ENCODE data around the gene MRPS7. TPM values are rescaled to one million over a fixed set of nuclear protein-coding genes. Genes with fewer than 3 reads are reported as not detected.

The MRPS7 gene
- total RNA-seq, 2 donors from 2014 or later: 40.8 to 45.3 TPM

DNA sequence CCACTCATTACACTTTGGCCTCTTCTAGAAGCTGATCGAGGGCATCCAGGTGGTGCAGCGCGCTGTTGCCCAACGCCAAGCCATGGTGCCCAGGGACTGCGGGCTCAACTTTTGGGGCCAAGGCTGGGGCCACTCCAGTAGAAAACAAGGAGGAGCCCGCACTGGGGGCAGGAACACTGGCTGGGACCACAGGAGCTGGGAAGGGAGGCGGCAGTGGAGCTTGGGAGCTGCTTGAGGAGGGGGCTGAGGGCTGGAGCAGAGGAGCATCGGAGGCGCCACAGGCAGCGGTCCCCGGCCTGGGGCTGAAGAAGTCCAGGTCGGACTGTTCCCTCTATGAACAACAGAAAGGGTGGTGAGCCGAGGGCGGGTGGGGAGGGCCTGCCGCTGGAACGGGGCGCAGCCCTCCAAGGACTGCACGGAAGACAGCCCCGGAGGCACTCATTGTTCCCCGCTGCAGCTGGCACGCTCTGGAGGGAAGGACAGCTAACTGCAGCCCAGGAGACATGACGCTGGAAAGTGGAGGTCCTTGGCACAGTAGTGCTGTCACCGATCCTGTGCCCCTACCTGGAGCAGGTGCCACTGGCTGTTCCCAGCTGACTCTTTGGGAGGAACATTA lies 21.8 kb upstream of the MRPS7 start:
- H3K27me3 ChIP-seq (replicated peaks; ENCODE audit: insufficient read depth): no peaks in the 10 kb centered on the region
- no peak for DNase-seq (ENCODE audit: low spot score)
- H3K9me3 ChIP-seq: no peaks in the 10 kb centered on the region
- peaks cover 18 to 35% of the 10 kb centered on the region in 2 donors for H3K36me3 ChIP-seq
- WGBS: 81% methylated on average over 23 of the region's 23 CpGs
- no peaks in the 10 kb centered on the region for H3K4me1 ChIP-seq (replicated peaks)
- TF ChIP-seq POLR2AphosphoS5 (IDR thresholded peaks at IDR 0.05): no peak
- no peak for TF ChIP-seq POLR2A (IDR thresholded peaks at IDR 0.05)
- intact Hi-C loops (cut with DNase I): no loop called here
- H3K4me3 ChIP-seq: no peak overlapping the region
- no peak overlapping the region for H3K27ac ChIP-seq

GRCh38 chr17:75240394-75241142 lies 21.1 kb upstream of the MRPS7 start:
- no peak for DNase-seq (ENCODE audit: low spot score)
- H3K27ac ChIP-seq: no peak overlapping the region
- no peaks in the 10 kb centered on the region for H3K27me3 ChIP-seq (replicated peaks; ENCODE audit: insufficient read depth)
- TF ChIP-seq POLR2AphosphoS5 (IDR thresholded peaks at IDR 0.05): no peak
- TF ChIP-seq, protein P1, sequence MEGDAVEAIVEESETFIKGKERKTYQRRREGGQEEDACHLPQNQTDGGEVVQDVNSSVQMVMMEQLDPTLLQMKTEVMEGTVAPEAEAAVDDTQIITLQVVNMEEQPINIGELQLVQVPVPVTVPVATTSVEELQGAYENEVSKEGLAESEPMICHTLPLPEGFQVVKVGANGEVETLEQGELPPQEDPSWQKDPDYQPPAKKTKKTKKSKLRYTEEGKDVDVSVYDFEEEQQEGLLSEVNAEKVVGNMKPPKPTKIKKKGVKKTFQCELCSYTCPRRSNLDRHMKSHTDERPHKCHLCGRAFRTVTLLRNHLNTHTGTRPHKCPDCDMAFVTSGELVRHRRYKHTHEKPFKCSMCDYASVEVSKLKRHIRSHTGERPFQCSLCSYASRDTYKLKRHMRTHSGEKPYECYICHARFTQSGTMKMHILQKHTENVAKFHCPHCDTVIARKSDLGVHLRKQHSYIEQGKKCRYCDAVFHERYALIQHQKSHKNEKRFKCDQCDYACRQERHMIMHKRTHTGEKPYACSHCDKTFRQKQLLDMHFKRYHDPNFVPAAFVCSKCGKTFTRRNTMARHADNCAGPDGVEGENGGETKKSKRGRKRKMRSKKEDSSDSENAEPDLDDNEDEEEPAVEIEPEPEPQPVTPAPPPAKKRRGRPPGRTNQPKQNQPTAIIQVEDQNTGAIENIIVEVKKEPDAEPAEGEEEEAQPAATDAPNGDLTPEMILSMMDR (IDR thresholded peaks at IDR 0.05): peak in 3 of 4 experiments; percentile 3 to 45 (median 28)
- intact Hi-C loops (cut with DNase I): no loop called here
- H3K4me3 ChIP-seq: no peak overlapping the region
- peaks cover 18 to 29% of the 10 kb centered on the region in 2 donors for H3K36me3 ChIP-seq
- no peaks in the 10 kb centered on the region for H3K9me3 ChIP-seq
- no peaks in the 10 kb centered on the region for H3K4me1 ChIP-seq (replicated peaks)
- 62% methylated on average over 19 of the region's 23 CpGs for WGBS

DNA sequence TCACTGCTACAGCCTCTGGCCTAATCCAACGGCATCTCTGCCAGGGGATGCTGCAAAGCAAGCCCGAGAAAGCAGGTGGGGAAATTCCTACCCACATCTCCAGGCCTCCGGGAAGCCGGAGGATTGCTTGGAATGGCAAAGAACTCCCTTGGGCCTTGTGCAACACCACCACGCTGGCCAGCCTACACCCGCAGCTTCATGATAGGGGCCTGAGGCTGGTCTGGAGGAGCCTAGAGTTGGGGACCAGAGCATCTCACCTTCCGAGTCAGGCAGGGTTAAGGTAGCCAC lies 20.6 kb upstream of the MRPS7 start:
- Histone ChIP-seq H3K9me3 (no peaks in the 10 kb centered on the region), H3K27me3 (replicated peaks; ENCODE audit: insufficient read depth) (no peaks in the 10 kb centered on the region), H3K4me3 (no peak overlapping the region), H3K4me1 (replicated peaks) (no peaks in the 10 kb centered on the region), H3K36me3 (peaks cover 18 to 34% of the 10 kb centered on the region in 2 donors), H3K27ac (no peak overlapping the region)
- DNase-seq (ENCODE audit: low spot score): no peak
- TF ChIP-seq POLR2A (IDR thresholded peaks at IDR 0.05) (no peak), POLR2AphosphoS5 (IDR thresholded peaks at IDR 0.05) (no peak)
- TF ChIP-seq, protein P1 (IDR thresholded peaks at IDR 0.05): no peak
- intact Hi-C loops (cut with DNase I): no loop called here
- WGBS: 89% methylated on average over 6 of the region's 7 CpGs

DNA sequence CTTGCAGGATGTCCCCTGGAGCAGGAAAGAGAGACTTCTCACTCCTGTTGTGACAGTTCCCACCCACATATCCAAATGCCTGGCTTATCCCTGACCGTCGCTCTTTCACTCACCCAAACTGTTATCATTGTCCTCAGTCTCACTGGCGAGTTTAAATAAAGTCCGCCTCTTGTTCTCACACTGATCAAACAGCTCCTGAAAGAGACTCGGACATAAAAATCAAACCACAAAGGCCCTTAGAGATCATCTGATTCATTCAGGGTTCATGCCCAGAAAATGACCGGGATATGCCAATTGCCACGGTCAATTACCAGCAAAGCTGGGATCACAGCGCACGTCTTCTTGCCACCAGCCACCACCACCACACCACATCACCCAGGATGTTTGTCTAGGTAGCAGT lies 20.2 kb upstream of the MRPS7 start:
- Histone ChIP-seq H3K4me1 (replicated peaks) (no peaks in the 10 kb centered on the region), H3K9me3 (no peaks in the 10 kb centered on the region), H3K4me3 (no peak overlapping the region), H3K27me3 (replicated peaks; ENCODE audit: insufficient read depth) (no peaks in the 10 kb centered on the region), H3K27ac (no peak overlapping the region), H3K36me3 (peaks cover 18 to 35% of the 10 kb centered on the region in 2 donors)
- 88% methylated on average over 9 of the region's 9 CpGs for WGBS
- DNase-seq (ENCODE audit: low spot score): no peak
- no peak for TF ChIP-seq POLR2AphosphoS5 (IDR thresholded peaks at IDR 0.05)
- TF ChIP-seq, protein P1 (IDR thresholded peaks at IDR 0.05): no peak
- no peak for TF ChIP-seq POLR2A (IDR thresholded peaks at IDR 0.05)
- intact Hi-C loops (cut with DNase I): no loop called here

GRCh38 chr17:75241996-75242460 lies 19.7 kb upstream of the MRPS7 start:
- intact Hi-C loops (cut with DNase I): no loop called here
- no peak overlapping the region for H3K27ac ChIP-seq
- H3K4me1 ChIP-seq (replicated peaks): no peaks in the 10 kb centered on the region
- DNase-seq (ENCODE audit: low spot score): no peak
- H3K9me3 ChIP-seq: no peaks in the 10 kb centered on the region
- H3K4me3 ChIP-seq: no peak overlapping the region
- H3K27me3 ChIP-seq (replicated peaks; ENCODE audit: insufficient read depth): no peaks in the 10 kb centered on the region
- H3K36me3 ChIP-seq: peaks cover 18 to 35% of the 10 kb centered on the region in 2 donors
- 89% methylated on average over 15 of the region's 15 CpGs for WGBS
- TF ChIP-seq, protein P1 (IDR thresholded peaks at IDR 0.05): no peak
- TF ChIP-seq POLR2AphosphoS5 (IDR thresholded peaks at IDR 0.05) (no peak), POLR2A (IDR thresholded peaks at IDR 0.05) (no peak)

Data from prostate gland (tissue), 2 donors.